ENCODE measurements around the gene DRAP1. TPM values are rescaled to one million over a fixed set of nuclear protein-coding genes. Genes with fewer than 3 reads are reported as not detected.

The DRAP1 gene
- total and polyA plus RNA-seq, 9 of the 15 experiments (the other 6 are each of a cell fraction or from before 2014, with no cell fraction given) = 9.6 to 200 (median 92.9) TPM

DNA sequence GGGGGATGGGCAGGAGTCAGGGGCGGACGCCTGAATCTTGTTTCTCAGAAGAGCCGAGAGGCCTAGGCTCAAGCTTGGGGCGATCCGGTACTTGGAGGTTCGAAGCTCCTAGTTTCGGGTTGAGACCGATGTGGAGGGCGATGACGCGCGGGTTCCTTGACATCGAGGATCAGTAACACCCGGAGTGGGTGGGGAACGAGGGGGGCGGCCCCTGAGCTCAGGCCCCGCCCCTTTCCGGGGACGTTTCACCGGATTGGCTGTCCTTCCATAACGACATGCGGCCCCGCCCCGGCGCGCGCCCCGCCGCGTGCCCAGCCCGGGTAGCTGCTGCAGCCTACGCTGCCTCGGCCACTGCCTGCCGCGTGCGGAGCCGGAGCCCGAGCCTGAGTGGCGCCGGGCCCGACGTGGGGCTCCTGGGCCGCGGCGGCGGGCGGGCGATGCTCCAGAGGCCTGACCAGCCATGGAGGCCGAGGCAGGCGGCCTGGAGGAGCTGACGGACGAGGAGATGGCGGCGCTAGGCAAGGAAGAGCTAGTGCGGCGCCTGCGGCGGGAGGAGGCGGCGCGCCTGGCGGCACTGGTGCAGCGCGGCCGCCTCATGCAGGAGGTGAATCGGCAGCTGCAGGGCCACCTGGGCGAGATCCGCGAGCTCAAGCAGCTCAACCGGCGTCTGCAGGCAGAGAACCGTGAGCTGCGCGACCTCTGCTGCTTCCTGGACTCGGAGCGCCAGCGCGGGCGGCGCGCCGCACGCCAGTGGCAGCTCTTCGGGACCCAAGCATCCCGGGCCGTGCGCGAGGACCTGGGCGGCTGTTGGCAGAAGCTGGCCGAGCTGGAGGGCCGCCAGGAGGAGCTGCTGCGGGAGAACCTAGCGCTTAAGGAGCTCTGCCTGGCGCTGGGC is 28.7 kb upstream of the DRAP1 start, which contains the start of gene CCDC85B (continued):
- TF ChIP-seq JUN (IDR thresholded peaks at IDR 0.05; ENCODE audit: borderline replicate concordance, low read depth, low read length) (peak; percentile 33; the same call in 1 of the 2 replicates), JUN (CRISPR knock-in tag; IDR thresholded peaks at IDR 0.05; ENCODE audit: borderline replicate concordance) (no peak), HNRNPL (IDR thresholded peaks at IDR 0.05; ENCODE audit: low read depth, low read length) (peak; percentile 89), ELF2 (CRISPR knock-in tag; IDR thresholded peaks at IDR 0.05) (no peak; the same call in none of the 2 replicates), YY1 (IDR thresholded peaks at IDR 0.05; ENCODE audit: borderline replicate concordance in 1 of 3, control insufficient read depth in 1 of 3, extremely low read depth in 1 of 3, insufficient read depth in 3 of 3, insufficient read length in 1 of 3, insufficient replicate concordance in 2 of 3, low read depth in 1 of 3, low read length in 2 of 3) (peak; percentile 32 to 78 (median 66)), MYC (IDR thresholded peaks at IDR 0.05; ENCODE audit: low read depth, low read length) (peak; percentile 97), MYC (CRISPR knock-in tag; IDR thresholded peaks at IDR 0.05; ENCODE audit: borderline replicate concordance, low read depth) (no peak), SETDB1 (IDR thresholded peaks at IDR 0.05; ENCODE audit: low read length) (no peak), KDM5B (IDR thresholded peaks at IDR 0.05; ENCODE audit: insufficient replicate concordance, low read depth, low read length) (peak; percentile 92), TRIM28 (IDR thresholded peaks at IDR 0.05) (no peak; the same call in 1 of the 2 replicates), ZNF217 (CRISPR knock-in tag; IDR thresholded peaks at IDR 0.05) (no peak), HNRNPH1 (optimal IDR thresholded peaks at IDR 0.05; ENCODE audit: low read depth, low read length) (no peak), ZNF444 (CRISPR knock-in tag; IDR thresholded peaks at IDR 0.05) (0 out of 2 replicates have a peak, but pooled peaks have one; percentile 29), ETS2 (tag; IDR thresholded peaks at IDR 0.05; ENCODE audit: borderline replicate concordance, poor library complexity, severe bottlenecking) (no peak), FOSL1 (tag; conservative IDR thresholded peaks at IDR 0.05) (no peak), ZNF133 (CRISPR knock-in tag; IDR thresholded peaks at IDR 0.05) (no peak), ZNF696 (CRISPR knock-in tag; conservative IDR thresholded peaks at IDR 0.05) (no peak), MAFG (tag; conservative IDR thresholded peaks at IDR 0.05) (no peak), POLR2AphosphoS2 (IDR thresholded peaks at IDR 0.05; ENCODE audit: low read length) (no peak), SP1 (CRISPR knock-in tag; IDR thresholded peaks at IDR 0.05) (peak; percentile 87), MEF2A (IDR thresholded peaks at IDR 0.05; ENCODE audit: control insufficient read depth, low read depth, low read length) (no peak), PRMT5 (CRISPR knock-in tag; IDR thresholded peaks at IDR 0.05) (no peak), RBM34 (IDR thresholded peaks at IDR 0.05; ENCODE audit: borderline replicate concordance, insufficient read depth, low read length) (no peak), ZNF830 (CRISPR knock-in tag; IDR thresholded peaks at IDR 0.05) (no peak), PHB2 (IDR thresholded peaks at IDR 0.05; ENCODE audit: low read depth) (no peak)
- TF ChIP-seq, protein P1, sequence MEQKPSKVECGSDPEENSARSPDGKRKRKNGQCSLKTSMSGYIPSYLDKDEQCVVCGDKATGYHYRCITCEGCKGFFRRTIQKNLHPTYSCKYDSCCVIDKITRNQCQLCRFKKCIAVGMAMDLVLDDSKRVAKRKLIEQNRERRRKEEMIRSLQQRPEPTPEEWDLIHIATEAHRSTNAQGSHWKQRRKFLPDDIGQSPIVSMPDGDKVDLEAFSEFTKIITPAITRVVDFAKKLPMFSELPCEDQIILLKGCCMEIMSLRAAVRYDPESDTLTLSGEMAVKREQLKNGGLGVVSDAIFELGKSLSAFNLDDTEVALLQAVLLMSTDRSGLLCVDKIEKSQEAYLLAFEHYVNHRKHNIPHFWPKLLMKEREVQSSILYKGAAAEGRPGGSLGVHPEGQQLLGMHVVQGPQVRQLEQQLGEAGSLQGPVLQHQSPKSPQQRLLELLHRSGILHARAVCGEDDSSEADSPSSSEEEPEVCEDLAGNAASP (IDR thresholded peaks at IDR 0.05) = no peak
- TF ChIP-seq, protein P2, sequence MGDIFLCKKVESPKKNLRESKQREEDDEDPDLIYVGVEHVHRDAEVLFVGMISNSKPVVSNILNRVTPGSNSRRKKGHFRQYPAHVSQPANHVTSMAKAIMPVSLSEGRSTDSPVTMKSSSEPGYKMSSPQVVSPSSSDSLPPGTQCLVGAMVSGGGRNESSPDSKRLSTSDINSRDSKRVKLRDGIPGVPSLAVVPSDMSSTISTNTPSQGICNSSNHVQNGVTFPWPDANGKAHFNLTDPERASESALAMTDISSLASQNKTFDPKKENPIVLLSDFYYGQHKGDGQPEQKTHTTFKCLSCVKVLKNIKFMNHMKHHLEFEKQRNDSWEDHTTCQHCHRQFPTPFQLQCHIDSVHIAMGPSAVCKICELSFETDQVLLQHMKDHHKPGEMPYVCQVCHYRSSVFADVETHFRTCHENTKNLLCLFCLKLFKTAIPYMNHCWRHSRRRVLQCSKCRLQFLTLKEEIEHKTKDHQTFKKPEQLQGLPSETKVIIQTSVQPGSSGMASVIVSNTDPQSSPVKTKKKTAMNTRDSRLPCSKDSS (IDR thresholded peaks at IDR 0.05; ENCODE audit: low read depth, partially characterized antibody) = no peak
